HCT116 (cell line): ENCODE data around the gene MAPK1IP1L. TPM values are rescaled to one million over a fixed set of nuclear protein-coding genes. Genes with fewer than 3 reads are reported as not detected.

Experiments used
- ATAC-seq: fragments of 200-7000 bp; cut with Tn5 transposase; 2 replicates; pipeline ENCODE4 v1.9.1; 2020; ENCODE audit warnings: mild to moderate bottlenecking, moderate library complexity
- BruUV-seq: library from RNA; stranded (reverse); fragments of 400-500 nt; replicated peaks from 2 replicates; lab custom pipeline; 2021; lab: Mats Ljungman, UMichigan
- CTCF ChIA-PET: fragments of 300-600 bp; sonication (Branson Sonifier 250); formaldehyde crosslinking; loops from one replicate; lab custom pipeline; 2021; ENCODE audit warnings: antibody characterized with exemption; lab: Charles Lee
- POLR2A ChIA-PET: fragments of 300-600, 350-600 bp; sonication (Branson Sonifier 250); formaldehyde crosslinking; loops from one replicate; lab custom pipeline; 2021; ENCODE audit warnings: antibody characterized with exemption; lab: Charles Lee
- RAD21 ChIA-PET, 2 experiments: fragments of 300-600 bp; sonication (Branson Sonifier 250); formaldehyde crosslinking; loops; one replicate each; lab custom pipeline; 2023; ENCODE audit warnings: low total read pairs in 2 of 2; ENCODE audit not compliant: uncharacterized antibody in 2 of 2, unreplicated experiment in 2 of 2, low non-redundant PET in 1 of 2; lab: Charles Lee
- DNase-seq: peaks from one replicate; pipeline ENCODE4 v3.0.0-alpha.2; 2010; ENCODE audit warnings: low read depth, low spot score
- H2AFZ ChIP-seq: fragments of 200-600 bp; shearing (Covaris generic), sonication (generic); 2 replicates; pipeline ENCODE4 v1.6.1; 2017; ENCODE audit warnings: low read depth, mixed run types, mixed read lengths, antibody characterized with exemption, low read length; ENCODE audit not compliant: poor library complexity, severe bottlenecking
- H3K27ac ChIP-seq: 2 replicates; pipeline ENCODE4 v1.5.1; 2012; ENCODE audit warnings: low read depth, low read length
- H3K27me3 ChIP-seq: fragments of 200-600 bp; sonication (generic); 2 replicates; pipeline ENCODE4 v1.6.1; 2016; ENCODE audit warnings: mixed run types, low read length, mixed read lengths; ENCODE audit not compliant: insufficient read depth
- H3K36me3 ChIP-seq, 2 experiments: fragments of 200-500 bp in 1 of 2; fragments of 200-600 bp in 1 of 2; sonication (Bioruptor generic) in 1 of 2; sonication (generic) in 1 of 2; 2 replicates each; pipeline versions ENCODE4 v1.5.1 to v1.6.1; 2014 to 2016; ENCODE audit warnings: low read length in 2 of 2, inconsistent platforms in 1 of 2, mixed read lengths in 1 of 2, mixed run types in 1 of 2; ENCODE audit not compliant: insufficient read depth in 2 of 2, control insufficient read depth in 1 of 2
- H3K4me1 ChIP-seq, 2 experiments: fragments of 200-600 bp in 1 of 2; sonication (generic) in 1 of 2; 2 replicates each; pipeline versions ENCODE4 v1.5.1 to v1.6.1; 2012 to 2017; ENCODE audit warnings: low read length in 2 of 2, inconsistent platforms in 1 of 2, mild to moderate bottlenecking in 1 of 2, mixed read lengths in 1 of 2, mixed run types in 1 of 2, moderate library complexity in 1 of 2; ENCODE audit not compliant: insufficient read depth in 2 of 2, control insufficient read depth in 1 of 2
- H3K4me2 ChIP-seq: fragments of 200-600 bp; sonication (generic); 2 replicates; pipeline ENCODE4 v1.6.1; 2017; ENCODE audit warnings: mixed run types, low read length, mixed read lengths
- H3K4me3 ChIP-seq, 2 experiments: fragments of 200-600 bp in 1 of 2; sonication (generic) in 1 of 2; replicated peaks in 1 of 2; 2 replicates each; pipeline ENCODE4 v1.5.1; 2011 to 2016; ENCODE audit warnings: low read length in 2 of 2, control low read depth in 1 of 2, low read depth in 1 of 2, mild to moderate bottlenecking in 1 of 2, mixed read lengths in 1 of 2, mixed run types in 1 of 2
- H3K79me2 ChIP-seq: fragments of 200-600 bp; sonication (generic); 2 replicates; pipeline ENCODE4 v1.6.1; 2017; ENCODE audit warnings: mild to moderate bottlenecking, mixed run types, low read length, moderate library complexity, mixed read lengths; ENCODE audit not compliant: insufficient read depth
- H3K9ac ChIP-seq: fragments of 200-600 bp; sonication (generic); 2 replicates; pipeline ENCODE4 v1.6.1; 2016; ENCODE audit warnings: low read length, mixed read lengths
- H3K9me2 ChIP-seq: fragments of 200-600 bp; sonication (generic), shearing (Covaris generic); 2 replicates; pipeline ENCODE4 v1.6.1; 2017; ENCODE audit warnings: mixed run types, mild to moderate bottlenecking, moderate library complexity; ENCODE audit not compliant: insufficient read depth
- H3K9me3 ChIP-seq, 2 experiments: fragments of 200-500 bp in 1 of 2; fragments of 200-600 bp in 1 of 2; sonication (Bioruptor generic) in 1 of 2; sonication (generic) in 1 of 2; 2 replicates each; pipeline ENCODE4 v1.6.1; 2014 to 2017; ENCODE audit warnings: low read length in 2 of 2, mixed read lengths in 2 of 2, inconsistent platforms in 1 of 2, low read depth in 1 of 2, mild to moderate bottlenecking in 1 of 2, mixed run types in 1 of 2, moderate library complexity in 1 of 2; ENCODE audit not compliant: control insufficient read depth in 1 of 2, insufficient read depth in 1 of 2
- H4K20me1 ChIP-seq: fragments of 200-600 bp; sonication (generic), shearing (Covaris generic); 2 replicates; pipeline ENCODE4 v1.6.1; 2017; ENCODE audit warnings: mixed run types, mild to moderate bottlenecking, moderate library complexity; ENCODE audit not compliant: insufficient read depth
- ATF3 ChIP-seq: IDR thresholded peaks from 2 replicates; pipeline ENCODE4 v1.6.1; 2012
- ELF1 ChIP-seq: IDR thresholded peaks from 2 replicates; pipeline ENCODE4 v1.6.1; 2012; ENCODE audit warnings: low read depth, borderline replicate concordance
- MAX ChIP-seq: IDR thresholded peaks from 2 replicates; pipeline ENCODE4 v1.6.1; 2012
- RAD21 ChIP-seq: IDR thresholded peaks from 2 replicates; pipeline ENCODE4 v1.6.1; 2012; ENCODE audit warnings: low read depth, mild to moderate bottlenecking
- REST ChIP-seq: IDR thresholded peaks from 2 replicates; pipeline ENCODE4 v1.6.1; 2012; ENCODE audit warnings: low read depth
- intact Hi-C: fragments of 100-400 bp; cut with micrococcal nuclease; formaldehyde crosslinking; loops from 2 replicates; pipeline ENCODE4 v1.10.0; 2022
- total RNA-seq: library from RNA; stranded (reverse); gene quantifications from one replicate; pipeline ENCODE4 v1.2.1, GENCODE V29; 2021; ENCODE audit not compliant: unreplicated experiment
- TF ChIP-seq, protein P1 (sequence below), 3 experiments: fragments of 200-600 bp in 1 of 3; sonication (generic) in 1 of 3; IDR thresholded peaks in 2 of 3; conservative IDR thresholded peaks in 1 of 3; 2 replicates each; pipeline ENCODE4 v1.5.1; 2012 to 2017; ENCODE audit warnings: low read depth in 2 of 3, low read length in 2 of 3, antibody characterized with exemption in 1 of 3, borderline replicate concordance in 1 of 3, control low read depth in 1 of 3, mild to moderate bottlenecking in 1 of 3, mixed read lengths in 1 of 3, mixed run types in 1 of 3, moderate library complexity in 1 of 3; ENCODE audit not compliant: insufficient read depth in 1 of 3

The MAPK1IP1L gene
- total RNA-seq, 1 experiment from 2014 or later, result 101 TPM

- Histone ChIP-seq H3K4me1 (peaks cover 15 to 17% of the 10 kb centered on the region in 2 experiments), H3K9me2 (no peaks in the 10 kb centered on the region), H3K36me3 (no peaks in the 10 kb centered on the region), H3K27ac (no peak overlapping the region), H2AFZ (peak overlapping the region; percentile 53), H3K9ac (no peak overlapping the region), H4K20me1 (no peaks in the 10 kb centered on the region), H3K9me3 (no peaks in the 10 kb centered on the region), H3K27me3 (no peaks in the 10 kb centered on the region), H3K4me3 (no peak overlapping the region), H3K4me2 (no peak overlapping the region), H3K79me2 (no peaks in the 10 kb centered on the region)
- intact Hi-C loops, result no loop called here
- ATAC-seq, result no peak
- no TSS peak for BruUV-seq
- DNase-seq, result no peak
- TF ChIP-seq ATF3 (no peak), ELF1 (no peak), RAD21 (no peak), MAX (no peak), REST (no peak)
- TF ChIP-seq, protein P1, sequence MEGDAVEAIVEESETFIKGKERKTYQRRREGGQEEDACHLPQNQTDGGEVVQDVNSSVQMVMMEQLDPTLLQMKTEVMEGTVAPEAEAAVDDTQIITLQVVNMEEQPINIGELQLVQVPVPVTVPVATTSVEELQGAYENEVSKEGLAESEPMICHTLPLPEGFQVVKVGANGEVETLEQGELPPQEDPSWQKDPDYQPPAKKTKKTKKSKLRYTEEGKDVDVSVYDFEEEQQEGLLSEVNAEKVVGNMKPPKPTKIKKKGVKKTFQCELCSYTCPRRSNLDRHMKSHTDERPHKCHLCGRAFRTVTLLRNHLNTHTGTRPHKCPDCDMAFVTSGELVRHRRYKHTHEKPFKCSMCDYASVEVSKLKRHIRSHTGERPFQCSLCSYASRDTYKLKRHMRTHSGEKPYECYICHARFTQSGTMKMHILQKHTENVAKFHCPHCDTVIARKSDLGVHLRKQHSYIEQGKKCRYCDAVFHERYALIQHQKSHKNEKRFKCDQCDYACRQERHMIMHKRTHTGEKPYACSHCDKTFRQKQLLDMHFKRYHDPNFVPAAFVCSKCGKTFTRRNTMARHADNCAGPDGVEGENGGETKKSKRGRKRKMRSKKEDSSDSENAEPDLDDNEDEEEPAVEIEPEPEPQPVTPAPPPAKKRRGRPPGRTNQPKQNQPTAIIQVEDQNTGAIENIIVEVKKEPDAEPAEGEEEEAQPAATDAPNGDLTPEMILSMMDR (IDR thresholded peaks at IDR 0.05 in 2 of 3, conservative IDR thresholded peaks at IDR 0.05 in 1 of 3; ENCODE audit: borderline replicate concordance in 1 of 3, insufficient read depth in 1 of 3, low read depth in 2 of 3, low read length in 2 of 3), result no peak
- POLR2A ChIA-PET, result interaction anchor here (1.4 to 1.8 kb wide), 2 partner anchors 10 to 11 kb away, joined by 5 to 8 read pairs; partner anchors contain the start of gene LGALS3
- CTCF ChIA-PET, result no interaction called here
- RAD21 ChIA-PET, result no interaction called here
Measured at GRCh38 chr14:55118761-55119160, 67.3 kb downstream of the MAPK1IP1L start.

Other genes with a start within 250 kb of the MAPK1IP1L start
- 16.7 TPM for gene GCH1, start 148.8 kb upstream of the MAPK1IP1L start, total RNA-seq
- 44.3 TPM for gene WDHD1, start 24.5 kb upstream of the MAPK1IP1L start, total RNA-seq
- gene SOCS4, start 24.4 kb upstream of the MAPK1IP1L start, total RNA-seq, result 23.7 TPM
- 86.1 TPM for gene LGALS3, start 77.6 kb downstream of the MAPK1IP1L start, total RNA-seq
- 72.8 TPM for gene DLGAP5, start 139.9 kb downstream of the MAPK1IP1L start, total RNA-seq
- gene FBXO34, start 219.8 kb downstream of the MAPK1IP1L start, total RNA-seq, result 26.9 TPM